ENCODE measurements around the gene HSP90B1.

Gene HSP90B1

DNA sequence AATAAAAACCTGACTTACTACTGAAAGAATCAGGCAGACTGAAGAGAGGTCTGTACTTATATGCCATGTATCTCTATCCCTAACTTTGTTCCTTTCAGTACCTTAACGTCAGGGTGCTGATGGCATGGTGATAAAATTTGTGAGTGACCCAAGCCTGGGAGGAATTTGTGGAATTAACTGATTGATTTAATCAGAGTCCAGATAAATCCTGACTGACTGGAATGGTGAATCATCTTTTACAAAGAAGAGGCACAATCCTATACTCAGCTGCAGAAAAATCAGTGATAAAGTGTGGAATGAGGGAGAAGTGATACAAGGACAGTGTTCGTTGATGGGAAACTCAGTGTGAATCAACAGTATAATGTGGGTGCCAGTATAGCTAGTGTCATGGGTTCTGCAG is 39.2 kb downstream of the HSP90B1 start:
- DNase-seq (ENCODE audit: low spot score), result peak; percentile 74

DNA sequence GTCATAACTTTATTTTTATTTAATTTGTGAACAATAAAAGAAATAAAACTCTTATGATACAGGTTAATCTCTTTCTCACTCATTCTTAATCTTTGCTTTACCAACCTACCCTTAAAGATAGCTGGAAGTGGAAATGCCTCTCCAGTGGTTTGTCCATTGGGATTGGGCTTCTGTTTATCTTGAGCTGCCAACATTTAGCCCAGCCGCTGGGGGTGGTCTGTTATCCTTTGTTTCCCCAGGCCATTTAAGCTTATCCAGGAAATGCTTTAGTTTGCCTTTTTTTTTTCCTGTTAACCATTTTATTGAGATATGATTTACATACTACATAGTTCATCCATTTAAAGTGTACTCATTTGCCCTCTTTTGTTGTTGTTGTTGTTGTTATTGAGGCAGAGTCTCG is 43.7 kb downstream of the HSP90B1 start:
- DNase-seq (ENCODE audit: low spot score), result no peak

DNA sequence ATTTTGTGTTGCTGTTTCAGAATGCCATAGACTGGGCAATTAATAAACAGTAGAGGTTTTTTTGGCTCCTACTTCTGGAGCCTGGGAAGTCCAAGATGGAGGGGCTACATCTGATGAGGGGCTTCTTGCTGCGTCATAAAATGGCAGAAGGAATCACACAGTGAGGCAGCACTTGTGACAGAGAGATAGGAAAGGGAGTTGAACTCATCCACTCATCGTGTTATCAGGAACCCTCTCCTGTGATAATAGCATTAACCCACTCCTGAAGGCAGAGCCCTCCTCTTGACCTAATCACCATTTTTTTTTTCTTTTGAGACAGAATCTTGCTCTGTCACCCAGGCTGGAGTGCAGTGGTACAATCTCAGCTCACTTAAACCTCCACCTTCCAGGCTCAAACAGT is 45.2 kb downstream of the HSP90B1 start:
- DNase-seq (ENCODE audit: low spot score), result no peak

DNA sequence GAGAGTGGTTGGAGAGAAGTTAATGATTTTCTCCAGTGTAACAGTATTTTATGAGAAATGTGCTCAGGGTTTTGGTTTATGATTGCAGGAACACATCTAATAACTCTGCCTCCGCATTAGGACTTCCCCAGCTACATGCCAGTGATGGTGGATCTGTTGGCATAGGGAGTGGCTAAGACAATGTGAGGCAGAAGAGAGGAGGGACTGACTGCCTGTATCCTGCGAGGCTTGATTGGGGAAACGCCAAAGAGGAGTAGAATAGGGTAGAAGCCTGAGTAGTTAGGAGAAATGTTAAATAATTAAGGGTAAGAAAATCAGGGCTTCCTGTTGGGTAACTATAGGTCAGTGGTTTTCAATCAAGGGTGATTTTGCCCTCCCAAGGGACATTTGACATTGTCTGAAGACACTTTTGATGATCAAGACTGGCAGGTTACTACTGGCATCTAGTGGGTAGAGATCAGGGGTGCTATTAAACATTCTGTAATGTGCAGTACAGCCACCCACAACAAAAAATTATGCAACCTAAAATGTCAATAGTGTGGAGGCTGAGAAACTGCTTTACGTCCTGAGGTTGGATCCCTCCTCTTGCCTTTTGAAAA is 48.3 kb downstream of the HSP90B1 start:
- DNase-seq (ENCODE audit: low spot score), result no peak

DNA sequence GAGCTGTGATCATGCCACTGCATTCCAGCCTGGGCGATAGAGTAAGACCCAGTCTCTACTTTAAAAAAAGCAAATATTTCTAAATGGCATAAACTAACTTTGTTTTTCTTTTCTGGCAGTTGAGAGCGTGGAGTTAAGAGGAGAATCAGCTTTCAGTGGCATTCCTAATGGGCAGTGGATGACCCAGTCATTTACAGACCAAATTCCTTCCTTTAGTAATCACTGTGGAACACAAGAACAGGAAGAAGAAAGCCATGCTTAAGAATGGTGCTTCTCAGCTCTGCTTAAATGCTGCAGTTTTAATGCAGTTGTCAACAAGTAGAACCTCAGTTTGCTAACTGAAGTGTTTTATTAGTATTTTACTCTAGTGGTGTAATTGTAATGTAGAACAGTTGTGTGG is 56.6 kb downstream of the HSP90B1 start:
- peak; percentile 57 for DNase-seq (ENCODE audit: low spot score)

DNA sequence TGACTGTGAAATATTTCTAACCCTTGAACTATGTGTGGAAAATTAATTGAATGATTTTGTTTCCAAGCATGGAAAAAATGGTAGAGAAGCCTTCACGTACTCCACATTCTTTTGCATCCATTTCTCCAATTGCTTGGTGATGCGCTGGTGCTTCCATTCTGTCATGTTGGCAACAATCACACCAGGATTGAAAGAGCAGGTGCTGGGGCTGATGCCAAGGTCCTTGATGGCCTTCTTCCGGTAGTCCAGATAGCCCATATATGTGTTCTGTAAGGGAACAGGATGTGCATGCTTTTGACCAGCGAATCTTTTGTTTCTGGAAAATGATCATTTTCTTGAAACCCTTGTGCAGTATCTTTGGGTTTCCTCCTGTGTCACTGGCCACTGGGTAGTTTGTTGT is 64.0 kb downstream of the HSP90B1 start:
- no peak for DNase-seq (ENCODE audit: low spot score)

DNA sequence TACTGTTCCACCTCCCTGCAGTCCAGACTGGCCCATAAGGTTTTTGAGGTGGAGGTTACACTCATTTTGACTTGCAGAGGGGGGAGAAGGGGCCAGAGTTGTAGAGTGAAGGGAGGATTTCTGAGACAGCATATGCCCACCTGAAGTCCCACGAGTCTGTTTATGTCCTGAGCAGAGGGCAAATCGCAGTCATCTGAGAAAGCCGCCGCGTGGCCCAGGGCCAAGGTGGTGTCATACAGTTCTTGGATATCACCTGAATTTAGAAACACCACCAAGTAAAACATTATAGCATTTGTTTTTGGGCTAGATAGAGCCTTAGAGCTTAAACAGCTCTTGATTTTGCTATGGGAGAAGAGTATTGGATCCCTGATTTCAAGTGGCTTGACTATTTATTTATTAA is 66.4 kb downstream of the HSP90B1 start:
- DNase-seq (ENCODE audit: low spot score), result no peak

DNA sequence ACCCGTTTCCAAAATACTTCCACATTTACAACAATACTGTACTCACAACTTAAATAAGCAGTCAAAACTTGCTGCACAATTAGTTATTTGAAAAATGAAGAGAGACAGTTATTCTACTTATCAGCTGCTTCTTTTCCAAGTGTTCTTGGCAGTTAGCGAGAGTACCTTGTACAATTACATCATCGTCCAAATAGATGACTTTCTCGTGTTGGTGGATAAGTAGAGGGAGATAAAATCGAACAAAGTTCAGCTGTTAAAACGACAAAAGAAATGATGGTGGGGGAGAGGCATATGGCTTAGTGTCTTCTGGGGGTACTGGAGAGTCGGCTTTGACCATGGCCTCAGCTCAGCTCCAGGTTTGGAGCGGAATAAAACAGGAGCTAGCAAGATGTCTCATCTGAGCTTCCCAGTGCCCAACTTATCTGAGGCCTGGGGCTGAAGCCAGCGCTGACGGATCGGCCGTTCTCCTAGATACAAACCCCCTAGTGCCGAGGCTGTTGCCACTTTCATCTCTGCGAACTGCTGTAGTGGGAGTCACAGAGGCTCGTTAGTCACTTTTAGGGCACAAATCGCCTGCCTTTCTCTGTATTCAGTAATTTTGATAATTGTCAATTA is 67.2 kb downstream of the HSP90B1 start:
- DNase-seq (ENCODE audit: low spot score), result no peak
